ENCODE measurements around the gene ENOX1.

DNA sequence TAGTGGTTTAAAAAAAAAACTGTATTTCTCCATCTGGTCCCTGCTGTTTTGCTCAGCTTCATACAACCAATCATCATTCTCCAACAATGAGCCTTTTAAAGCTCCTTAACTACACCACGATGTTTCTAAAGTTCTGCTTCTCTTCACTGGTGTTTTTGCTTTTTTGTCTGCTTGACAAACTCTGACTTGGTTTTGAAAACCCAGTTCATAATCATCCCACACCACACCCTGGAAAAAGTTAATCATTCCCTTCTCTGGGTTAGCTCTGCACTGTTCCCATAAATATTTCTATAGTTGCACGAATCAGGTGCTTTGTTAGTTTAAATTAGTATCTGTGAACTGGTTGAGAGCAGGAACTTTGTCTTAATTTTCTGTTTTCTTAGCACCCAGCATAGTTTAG is 217.1 kb downstream of the ENOX1 start:
- TF ChIP-seq CTCF (tag by site-specific recombination; IDR thresholded peaks at IDR 0.05) (no peak), REST (tag by site-specific recombination; IDR thresholded peaks at IDR 0.05) (no peak)

All from HEK293 (cell line).